Fibroblast of villous mesenchyme (primary cell): ENCODE data around the gene GORASP1. TPM values are rescaled to one million over a fixed set of nuclear protein-coding genes. Genes with fewer than 3 reads are reported as not detected.

Experiments
- DNase-seq: peaks from one replicate; pipeline ENCODE4 v3.0.0-alpha.2; 2010; ENCODE audit warnings: low read depth
- H3K4me3 ChIP-seq: 2 replicates; pipeline ENCODE4 v1.5.1; 2011; ENCODE audit warnings: low read depth, mild to moderate bottlenecking, low read length
- CTCF ChIP-seq: IDR thresholded peaks from 2 replicates; pipeline ENCODE4 v1.5.1; 2012; ENCODE audit warnings: low read depth, mild to moderate bottlenecking, low read length; ENCODE audit not compliant: insufficient read depth
- total RNA-seq: library from RNA; depleted of rRNA; stranded (reverse); fragments of >200 nt; gene quantifications from 2 replicates; pipeline ENCODE4 v1.2.3, GENCODE V29; 2012

The GORASP1 gene
- total RNA-seq, 1 donor: 44.9 TPM

- TF ChIP-seq CTCF: no peak
- DNase-seq: no peak
- H3K4me3 ChIP-seq: no peak overlapping the region
Measured at GRCh38 chr3:39144748-39145380, 37.4 kb upstream of the GORASP1 start.

GRCh38 chr3:39144095-39144747 is 36.8 kb upstream of the GORASP1 start:
- no peak overlapping the region for H3K4me3 ChIP-seq
- no peak for DNase-seq
- TF ChIP-seq CTCF: no peak

- no peak overlapping the region for H3K4me3 ChIP-seq
- TF ChIP-seq CTCF: no peak
- no peak for DNase-seq
Measured at GRCh38 chr3:39143051-39143885, 35.8 kb upstream of the GORASP1 start.

- no peak overlapping the region for H3K4me3 ChIP-seq
- no peak for DNase-seq
- no peak for TF ChIP-seq CTCF
Measured at GRCh38 chr3:39142067-39142466, 34.6 kb upstream of the GORASP1 start.

- no peak overlapping the region for H3K4me3 ChIP-seq
- peak; percentile 63 for DNase-seq
- no peak for TF ChIP-seq CTCF
Measured at GRCh38 chr3:39141171-39141995, 34.0 kb upstream of the GORASP1 start.

- DNase-seq: no peak
- no peak for TF ChIP-seq CTCF
- H3K4me3 ChIP-seq: no peak overlapping the region
Measured at GRCh38 chr3:39140341-39140971, 33.0 kb upstream of the GORASP1 start.
